ENCODE data around the gene PCARE.

Gene PCARE

DNA sequence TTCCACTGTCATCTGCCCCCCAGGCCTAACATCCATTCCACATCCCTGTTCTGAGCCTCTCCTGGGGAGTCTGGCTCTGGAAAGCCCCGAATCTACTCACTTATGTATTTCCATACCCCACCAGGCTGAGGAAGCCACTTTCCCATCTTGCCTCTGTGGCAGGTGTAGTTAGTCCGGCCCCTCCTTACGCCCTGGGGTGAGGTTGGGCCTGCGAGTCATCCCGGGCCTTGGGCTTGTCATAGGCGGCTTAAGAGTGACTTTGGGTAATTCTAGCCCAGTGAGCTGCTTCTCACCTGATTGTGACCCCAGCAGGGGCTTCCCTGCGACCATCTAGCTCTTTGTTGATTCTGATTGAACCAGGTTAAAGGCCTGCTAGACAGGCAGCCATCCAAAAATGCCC is 21.1 kb downstream of the PCARE start:
- Histone ChIP-seq H3K4me3 (ENCODE audit: low read depth, low read length) (no peak overlapping the region), H3K9ac (ENCODE audit: low read length) (no peak overlapping the region), H3K27me3 (ENCODE audit: control insufficient read depth, insufficient read depth, low read length) (no peaks in the 10 kb centered on the region), H3K27ac (ENCODE audit: low read depth, low read length) (peak overlapping the region; percentile 44; the same call in 1 of the 2 replicates), H3K36me3 (ENCODE audit: control insufficient read depth, insufficient read depth, low read length) (no peaks in the 10 kb centered on the region), H3K4me1 (ENCODE audit: control insufficient read depth, insufficient read depth, low read length) (peaks cover 21% of the 10 kb centered on the region), H3K9me3 (ENCODE audit: control insufficient read depth, insufficient read depth, low read depth, low read length) (no peaks in the 10 kb centered on the region)

DNA sequence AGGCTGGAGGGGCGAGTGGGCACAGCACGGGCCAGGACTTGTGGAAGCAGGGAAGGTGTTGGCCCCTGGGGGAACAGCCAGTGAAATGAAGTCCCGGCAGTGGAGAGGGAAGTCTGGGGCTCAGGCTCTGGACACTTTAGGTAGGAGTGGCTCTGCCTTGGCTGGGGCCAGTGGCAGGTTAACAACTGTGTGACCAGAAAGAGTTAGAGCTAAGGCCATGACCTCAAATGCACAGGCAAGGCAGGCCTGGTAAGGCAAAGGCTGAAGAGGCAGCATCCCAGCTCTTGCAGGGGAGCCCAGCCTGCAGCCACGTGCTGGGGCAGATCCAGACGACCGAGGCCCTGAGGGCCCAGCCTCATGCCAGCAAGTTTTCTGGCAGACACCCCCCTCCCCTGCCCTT is 21.5 kb downstream of the PCARE start:
- no peak overlapping the region for H3K9ac ChIP-seq (ENCODE audit: low read length)
- no peaks in the 10 kb centered on the region for H3K36me3 ChIP-seq (ENCODE audit: control insufficient read depth, insufficient read depth, low read length)
- H3K27ac ChIP-seq (ENCODE audit: low read depth, low read length): no peak overlapping the region

DNA sequence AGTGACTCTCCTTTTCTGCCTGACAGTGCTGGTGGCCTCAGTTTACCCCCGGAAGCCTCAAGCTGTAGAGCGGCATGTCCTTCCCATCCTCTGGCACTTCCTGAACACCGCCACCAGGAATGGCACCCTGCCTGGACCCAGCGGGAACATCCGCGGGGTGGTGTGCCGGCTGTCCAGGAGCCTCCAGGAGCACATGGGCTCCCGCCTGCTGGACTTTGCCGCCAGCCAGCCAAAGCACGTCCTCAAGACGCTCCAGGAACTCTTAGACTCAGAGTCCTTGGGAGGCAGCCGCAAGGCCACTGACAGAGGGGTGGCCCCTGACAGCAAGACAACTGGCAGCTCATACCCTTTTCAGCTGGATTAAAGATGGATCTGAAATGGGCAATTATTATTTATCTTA is 22.6 kb downstream of the PCARE start:
- Histone ChIP-seq H3K9me3 (ENCODE audit: control insufficient read depth, insufficient read depth, low read depth, low read length) (no peaks in the 10 kb centered on the region), H3K27me3 (ENCODE audit: control insufficient read depth, insufficient read depth, low read length) (no peaks in the 10 kb centered on the region), H3K9ac (ENCODE audit: low read length) (no peak overlapping the region), H3K4me1 (ENCODE audit: control insufficient read depth, insufficient read depth, low read length) (peaks cover 21% of the 10 kb centered on the region), H3K27ac (ENCODE audit: low read depth, low read length) (no peak overlapping the region), H3K36me3 (ENCODE audit: control insufficient read depth, insufficient read depth, low read length) (no peaks in the 10 kb centered on the region), H3K4me3 (ENCODE audit: low read depth, low read length) (no peak overlapping the region)

More for the DNA sequence above, 21.5 kb downstream of the PCARE start:
- Histone ChIP-seq H3K27me3 (ENCODE audit: control insufficient read depth, insufficient read depth, low read length) (no peaks in the 10 kb centered on the region), H3K4me1 (ENCODE audit: control insufficient read depth, insufficient read depth, low read length) (peaks cover 21% of the 10 kb centered on the region), H3K4me3 (ENCODE audit: low read depth, low read length) (no peak overlapping the region), H3K9me3 (ENCODE audit: control insufficient read depth, insufficient read depth, low read depth, low read length) (no peaks in the 10 kb centered on the region)

DNA sequence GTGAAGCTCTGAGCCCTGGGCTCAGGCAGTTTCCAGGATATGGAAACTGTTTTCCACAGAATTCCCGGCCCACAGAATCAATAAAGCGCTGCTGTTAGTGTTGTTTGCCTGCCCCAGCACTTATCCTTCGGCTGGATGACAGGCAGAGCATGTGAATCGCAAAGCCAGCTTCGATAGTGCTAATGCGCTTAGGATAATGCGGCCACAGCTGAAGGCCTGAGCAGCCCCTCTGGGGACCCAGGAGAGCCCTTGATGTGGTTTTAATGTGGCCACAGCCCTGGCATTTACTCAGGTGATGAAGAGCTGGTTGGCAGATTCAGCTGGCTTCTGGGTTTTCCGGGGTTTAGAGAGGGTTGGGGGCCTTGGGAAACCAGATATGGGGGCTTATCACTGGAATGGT is 23.7 kb downstream of the PCARE start:
- H3K9ac ChIP-seq (ENCODE audit: low read length): no peak overlapping the region
- H3K27me3 ChIP-seq (ENCODE audit: control insufficient read depth, insufficient read depth, low read length): no peaks in the 10 kb centered on the region
- H3K9me3 ChIP-seq (ENCODE audit: control insufficient read depth, insufficient read depth, low read depth, low read length): no peaks in the 10 kb centered on the region
- H3K27ac ChIP-seq (ENCODE audit: low read depth, low read length): no peak overlapping the region
- H3K36me3 ChIP-seq (ENCODE audit: control insufficient read depth, insufficient read depth, low read length): no peaks in the 10 kb centered on the region
- H3K4me3 ChIP-seq (ENCODE audit: low read depth, low read length): no peak overlapping the region
- H3K4me1 ChIP-seq (ENCODE audit: control insufficient read depth, insufficient read depth, low read length): peaks cover 21% of the 10 kb centered on the region

DNA sequence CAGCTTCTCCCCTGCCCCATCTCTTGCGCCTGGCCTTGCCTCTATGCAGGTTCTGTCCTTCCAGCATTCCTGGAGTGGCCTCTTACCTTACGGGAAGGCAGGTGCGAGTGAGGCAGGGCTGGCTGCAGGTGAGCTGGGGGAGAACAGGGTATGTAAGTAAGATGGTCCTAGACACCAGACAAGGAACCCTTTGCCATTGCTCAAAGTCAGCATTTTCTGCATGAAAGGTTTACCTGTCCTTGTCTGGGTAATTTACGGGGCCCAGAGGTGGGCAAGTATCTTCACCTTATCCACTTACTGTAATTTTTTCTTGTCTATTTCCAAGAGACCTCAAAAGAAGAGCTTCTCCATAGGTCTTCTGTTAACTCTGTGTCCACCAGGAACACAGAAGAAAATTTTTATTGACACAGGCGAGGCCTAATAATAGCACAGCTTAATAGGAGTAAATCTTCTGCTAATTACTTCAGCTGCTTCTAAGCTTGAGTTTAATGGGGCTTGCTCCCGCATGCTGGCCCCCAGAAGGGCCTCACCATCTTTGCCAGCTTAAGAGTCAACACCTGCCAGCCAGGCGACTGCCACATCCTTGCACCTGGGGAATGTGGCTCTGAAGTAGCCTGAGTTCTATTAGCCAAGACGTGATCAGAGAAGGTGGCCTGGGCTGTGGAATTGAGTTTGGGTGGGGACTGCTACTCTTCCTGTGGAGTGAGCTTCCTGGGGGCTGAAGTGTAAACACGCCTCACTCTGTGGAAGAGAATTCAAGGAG is 27.1 kb downstream of the PCARE start:
- Histone ChIP-seq H3K36me3 (ENCODE audit: control insufficient read depth, insufficient read depth, low read length) (no peaks in the 10 kb centered on the region), H3K9ac (ENCODE audit: low read length) (no peak overlapping the region), H3K9me3 (ENCODE audit: control insufficient read depth, insufficient read depth, low read depth, low read length) (no peaks in the 10 kb centered on the region), H3K4me1 (ENCODE audit: control insufficient read depth, insufficient read depth, low read length) (peaks cover 5% of the 10 kb centered on the region), H3K27ac (ENCODE audit: low read depth, low read length) (no peak overlapping the region), H3K27me3 (ENCODE audit: control insufficient read depth, insufficient read depth, low read length) (no peaks in the 10 kb centered on the region), H3K4me3 (ENCODE audit: low read depth, low read length) (no peak overlapping the region)

DNA sequence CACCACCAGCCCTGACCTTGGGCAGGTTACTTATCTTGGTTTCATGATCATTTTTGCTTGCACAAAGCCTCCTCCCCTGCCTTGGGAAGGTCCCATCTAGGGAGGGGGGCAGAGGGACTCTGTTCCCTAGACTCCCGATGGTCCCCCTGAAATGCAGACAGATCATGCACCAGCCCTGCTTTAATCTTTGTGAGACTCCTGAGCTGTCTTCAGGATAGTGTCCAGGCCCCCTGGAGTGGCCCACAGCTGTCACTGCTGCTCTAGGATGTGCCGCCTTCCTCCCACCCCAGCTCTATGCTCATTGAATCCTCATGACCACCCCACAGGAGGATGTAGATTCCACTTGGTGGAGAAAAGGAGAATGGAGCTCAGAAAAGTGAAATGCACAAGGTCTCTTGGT is 28.0 kb downstream of the PCARE start:
- Histone ChIP-seq H3K36me3 (ENCODE audit: control insufficient read depth, insufficient read depth, low read length) (no peaks in the 10 kb centered on the region), H3K4me3 (ENCODE audit: low read depth, low read length) (no peak overlapping the region), H3K27ac (ENCODE audit: low read depth, low read length) (no peak overlapping the region), H3K27me3 (ENCODE audit: control insufficient read depth, insufficient read depth, low read length) (no peaks in the 10 kb centered on the region), H3K9ac (ENCODE audit: low read length) (no peak overlapping the region), H3K9me3 (ENCODE audit: control insufficient read depth, insufficient read depth, low read depth, low read length) (no peaks in the 10 kb centered on the region), H3K4me1 (ENCODE audit: control insufficient read depth, insufficient read depth, low read length) (0 out of 2 replicates have a peak, but pooled peaks cover 3% of the 10 kb centered on the region)

DNA sequence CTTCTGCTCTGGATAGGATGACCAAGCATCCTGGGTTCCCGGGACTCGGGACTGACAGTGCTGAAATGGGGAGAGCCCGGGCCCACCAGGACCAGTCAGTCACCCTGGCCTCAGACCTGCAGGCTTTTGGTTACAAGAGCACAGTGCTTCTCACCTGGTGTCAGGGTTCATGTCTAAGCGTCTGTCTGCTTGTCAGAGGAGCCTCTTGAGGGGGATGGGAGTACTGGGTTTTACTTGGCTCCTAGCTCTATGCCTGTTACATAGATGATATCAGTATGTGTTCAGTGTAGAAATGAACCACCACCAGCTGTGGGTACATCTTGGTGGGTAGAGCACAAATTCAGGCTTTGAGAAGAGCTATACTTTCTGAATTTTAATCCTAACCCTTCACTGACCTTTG is 29.9 kb downstream of the PCARE start:
- no peak overlapping the region for H3K4me3 ChIP-seq (ENCODE audit: low read depth, low read length)
- H3K9ac ChIP-seq (ENCODE audit: low read length): no peak overlapping the region
- 0 out of 2 replicates have a peak, but pooled peaks cover 3% of the 10 kb centered on the region for H3K4me1 ChIP-seq (ENCODE audit: control insufficient read depth, insufficient read depth, low read length)
- H3K9me3 ChIP-seq (ENCODE audit: control insufficient read depth, insufficient read depth, low read depth, low read length): no peaks in the 10 kb centered on the region
- H3K27ac ChIP-seq (ENCODE audit: low read depth, low read length): no peak overlapping the region
- H3K27me3 ChIP-seq (ENCODE audit: control insufficient read depth, insufficient read depth, low read length): no peaks in the 10 kb centered on the region
- no peaks in the 10 kb centered on the region for H3K36me3 ChIP-seq (ENCODE audit: control insufficient read depth, insufficient read depth, low read length)

DNA sequence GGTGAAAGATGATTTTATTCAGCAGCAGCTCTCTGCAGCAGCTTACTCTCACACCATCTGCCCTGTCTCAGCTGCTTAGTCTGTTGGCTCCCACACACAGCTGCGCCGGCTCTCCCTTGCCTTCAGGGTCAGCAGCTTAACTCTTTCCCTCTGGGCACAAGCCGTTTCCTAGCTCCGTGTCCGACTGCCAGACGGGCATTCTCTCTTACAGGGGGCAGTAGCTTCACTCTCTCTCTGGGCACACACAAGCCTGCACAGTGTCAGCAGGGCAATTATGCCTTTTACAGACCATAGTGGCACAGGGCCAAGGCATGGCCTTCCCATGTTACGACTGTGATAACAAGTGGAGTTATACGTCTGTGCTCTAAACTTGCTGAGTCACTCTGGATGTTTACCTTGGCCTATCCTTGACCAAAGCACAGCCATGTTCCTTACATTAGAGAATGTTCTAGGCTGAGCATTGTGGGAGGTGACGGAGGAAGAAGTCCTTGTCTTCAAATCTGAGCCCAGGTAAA is 31.7 kb downstream of the PCARE start:
- no peak overlapping the region for H3K9ac ChIP-seq (ENCODE audit: low read length)
- 0 out of 2 replicates have a peak, but pooled peaks cover 3% of the 10 kb centered on the region for H3K4me1 ChIP-seq (ENCODE audit: control insufficient read depth, insufficient read depth, low read length)
- H3K9me3 ChIP-seq (ENCODE audit: control insufficient read depth, insufficient read depth, low read depth, low read length): no peaks in the 10 kb centered on the region
- H3K27me3 ChIP-seq (ENCODE audit: control insufficient read depth, insufficient read depth, low read length): no peaks in the 10 kb centered on the region
- H3K27ac ChIP-seq (ENCODE audit: low read depth, low read length): no peak overlapping the region
- H3K36me3 ChIP-seq (ENCODE audit: control insufficient read depth, insufficient read depth, low read length): no peaks in the 10 kb centered on the region
- no peak overlapping the region for H3K4me3 ChIP-seq (ENCODE audit: low read depth, low read length)

DNA sequence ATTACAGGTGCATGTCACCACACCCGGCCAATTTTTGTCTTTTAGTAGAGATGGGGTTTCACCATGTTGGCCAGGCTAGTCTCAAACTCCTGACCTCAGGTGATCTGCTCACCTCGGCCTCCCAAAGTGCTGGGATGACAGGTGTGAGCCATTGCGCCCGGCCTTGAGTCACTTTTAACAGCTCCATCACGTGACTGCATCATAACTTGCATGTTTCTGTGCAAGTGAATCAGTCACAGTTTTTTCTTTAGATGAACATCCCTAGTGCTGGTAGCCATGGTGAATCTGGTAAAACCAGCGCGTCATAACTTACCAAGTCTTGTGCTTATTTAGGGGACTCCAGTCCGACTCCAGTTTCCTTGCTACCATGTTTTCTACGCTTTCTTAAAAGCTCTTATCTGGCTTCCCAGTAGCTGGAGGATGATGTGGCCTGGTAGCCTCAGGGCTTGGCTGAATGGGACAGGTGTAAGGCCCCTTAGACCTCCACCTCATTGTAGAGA is 33.1 kb downstream of the PCARE start:
- Histone ChIP-seq H3K9me3 (ENCODE audit: control insufficient read depth, insufficient read depth, low read depth, low read length) (no peaks in the 10 kb centered on the region), H3K27me3 (ENCODE audit: control insufficient read depth, insufficient read depth, low read length) (no peaks in the 10 kb centered on the region), H3K4me1 (ENCODE audit: control insufficient read depth, insufficient read depth, low read length) (0 out of 2 replicates have a peak, but pooled peaks cover 3% of the 10 kb centered on the region), H3K27ac (ENCODE audit: low read depth, low read length) (no peak overlapping the region), H3K36me3 (ENCODE audit: control insufficient read depth, insufficient read depth, low read length) (no peaks in the 10 kb centered on the region), H3K9ac (ENCODE audit: low read length) (no peak overlapping the region), H3K4me3 (ENCODE audit: low read depth, low read length) (no peak overlapping the region)

DNA sequence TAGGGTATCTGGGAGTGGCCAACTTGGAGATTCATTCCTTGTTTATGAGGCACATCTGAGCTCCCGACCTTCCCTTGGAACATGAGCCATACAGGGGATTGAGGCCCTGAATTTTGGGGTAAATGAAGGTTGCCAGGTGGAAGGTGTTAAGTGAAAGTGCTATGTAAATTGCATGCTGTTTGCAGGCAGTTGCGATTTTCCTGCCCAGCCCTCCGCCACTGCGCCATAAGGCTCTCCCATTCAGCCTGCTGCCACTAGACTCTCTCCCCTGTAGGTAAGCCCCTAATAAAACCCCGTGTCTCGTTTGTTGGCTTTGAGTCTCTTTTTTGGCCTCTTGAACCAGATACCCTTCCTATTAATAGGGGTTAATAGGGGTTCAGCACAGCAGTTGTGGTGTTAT is 33.8 kb downstream of the PCARE start:
- H3K9me3 ChIP-seq (ENCODE audit: control insufficient read depth, insufficient read depth, low read depth, low read length): no peaks in the 10 kb centered on the region
- no peak overlapping the region for H3K27ac ChIP-seq (ENCODE audit: low read depth, low read length)
- H3K4me3 ChIP-seq (ENCODE audit: low read depth, low read length): no peak overlapping the region
- H3K36me3 ChIP-seq (ENCODE audit: control insufficient read depth, insufficient read depth, low read length): no peaks in the 10 kb centered on the region
- H3K9ac ChIP-seq (ENCODE audit: low read length): no peak overlapping the region
- no peaks in the 10 kb centered on the region for H3K27me3 ChIP-seq (ENCODE audit: control insufficient read depth, insufficient read depth, low read length)
- 0 out of 2 replicates have a peak, but pooled peaks cover 3% of the 10 kb centered on the region for H3K4me1 ChIP-seq (ENCODE audit: control insufficient read depth, insufficient read depth, low read length)

DNA sequence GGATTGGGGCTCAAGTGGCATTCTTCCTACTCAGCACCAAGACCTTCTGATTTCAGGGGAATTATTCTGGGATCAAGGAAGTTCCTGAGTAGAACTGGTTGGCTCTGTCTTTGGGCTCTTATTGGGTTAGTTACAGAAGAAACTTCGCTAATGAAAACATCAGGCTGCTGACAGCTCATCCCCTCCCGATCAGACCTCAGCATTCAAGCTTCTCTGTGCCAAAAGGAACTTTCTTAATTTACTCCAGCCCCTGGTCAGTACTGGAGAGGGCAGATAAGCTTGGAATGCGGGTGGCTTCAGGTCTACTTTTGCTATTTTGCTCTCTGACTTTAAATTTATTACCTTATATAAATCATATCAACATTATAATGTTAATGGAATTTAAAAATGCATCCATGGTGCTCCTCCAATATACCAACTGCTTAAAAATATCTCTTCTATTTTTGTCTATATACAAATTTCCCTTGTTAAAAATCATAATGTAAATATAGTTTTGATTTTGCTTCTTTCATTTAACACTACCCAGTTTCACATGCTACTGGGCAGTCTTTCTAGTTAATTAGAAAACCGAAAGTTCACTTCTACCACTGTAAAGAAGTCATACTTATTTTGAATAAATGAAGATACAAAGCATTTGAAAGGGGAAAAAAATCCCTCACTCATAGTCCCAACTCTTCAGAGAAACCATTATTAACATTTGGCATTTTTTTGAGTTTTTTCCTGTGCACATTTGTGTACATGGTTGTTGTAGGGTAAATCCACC is 34.4 kb downstream of the PCARE start:
- Histone ChIP-seq H3K9ac (ENCODE audit: low read length) (no peak overlapping the region), H3K4me3 (ENCODE audit: low read depth, low read length) (no peak overlapping the region), H3K27ac (ENCODE audit: low read depth, low read length) (no peak overlapping the region), H3K4me1 (ENCODE audit: control insufficient read depth, insufficient read depth, low read length) (0 out of 2 replicates have a peak, but pooled peaks cover 3% of the 10 kb centered on the region), H3K9me3 (ENCODE audit: control insufficient read depth, insufficient read depth, low read depth, low read length) (no peaks in the 10 kb centered on the region), H3K36me3 (ENCODE audit: control insufficient read depth, insufficient read depth, low read length) (no peaks in the 10 kb centered on the region), H3K27me3 (ENCODE audit: control insufficient read depth, insufficient read depth, low read length) (no peaks in the 10 kb centered on the region)
